Tibial nerve (tissue), 3 donors: Measurements from ENCODE around the gene FAM107B.

Experiments
- POLR2A ChIP-seq, 2 donors: fragments of 450-650 bp; IDR thresholded peaks; one replicate each; pipeline ENCODE4 v1.6.1; 2017; ENCODE audit warnings: antibody characterized with exemption in 2 of 2, mild to moderate bottlenecking in 2 of 2, moderate library complexity in 2 of 2
- TF ChIP-seq, protein P1 (sequence below), 5 experiments: fragments of 200-600 bp in 3 of 5; fragments of 450-650 bp in 2 of 5; sonication (generic) in 3 of 5; IDR thresholded peaks; one replicate each; pipeline ENCODE4 v1.5.1; 2016 to 2019; ENCODE audit warnings: antibody characterized with exemption in 5 of 5, mild to moderate bottlenecking in 3 of 5, moderate library complexity in 2 of 5

DNA sequence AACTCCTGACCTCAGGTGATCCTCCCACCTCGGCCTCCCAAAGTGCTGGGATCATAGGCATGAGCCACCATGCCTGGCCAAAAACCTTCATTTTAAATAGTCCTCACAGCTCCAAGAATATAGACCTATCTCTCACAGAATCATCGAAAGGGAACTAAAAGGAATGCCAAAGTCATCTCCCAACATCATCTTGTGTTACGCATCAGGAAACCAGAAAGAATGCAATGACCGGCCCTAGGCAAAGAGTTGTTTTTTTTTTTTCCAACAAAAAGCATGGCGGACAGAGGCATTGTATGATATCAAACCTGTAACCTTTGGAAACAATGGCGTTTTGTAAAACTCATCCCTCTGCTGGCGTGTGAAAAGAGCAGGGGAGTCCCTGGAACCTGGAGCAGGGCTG, 73.2 kb downstream of the FAM107B start:
- TF ChIP-seq, protein P1, sequence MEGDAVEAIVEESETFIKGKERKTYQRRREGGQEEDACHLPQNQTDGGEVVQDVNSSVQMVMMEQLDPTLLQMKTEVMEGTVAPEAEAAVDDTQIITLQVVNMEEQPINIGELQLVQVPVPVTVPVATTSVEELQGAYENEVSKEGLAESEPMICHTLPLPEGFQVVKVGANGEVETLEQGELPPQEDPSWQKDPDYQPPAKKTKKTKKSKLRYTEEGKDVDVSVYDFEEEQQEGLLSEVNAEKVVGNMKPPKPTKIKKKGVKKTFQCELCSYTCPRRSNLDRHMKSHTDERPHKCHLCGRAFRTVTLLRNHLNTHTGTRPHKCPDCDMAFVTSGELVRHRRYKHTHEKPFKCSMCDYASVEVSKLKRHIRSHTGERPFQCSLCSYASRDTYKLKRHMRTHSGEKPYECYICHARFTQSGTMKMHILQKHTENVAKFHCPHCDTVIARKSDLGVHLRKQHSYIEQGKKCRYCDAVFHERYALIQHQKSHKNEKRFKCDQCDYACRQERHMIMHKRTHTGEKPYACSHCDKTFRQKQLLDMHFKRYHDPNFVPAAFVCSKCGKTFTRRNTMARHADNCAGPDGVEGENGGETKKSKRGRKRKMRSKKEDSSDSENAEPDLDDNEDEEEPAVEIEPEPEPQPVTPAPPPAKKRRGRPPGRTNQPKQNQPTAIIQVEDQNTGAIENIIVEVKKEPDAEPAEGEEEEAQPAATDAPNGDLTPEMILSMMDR (IDR thresholded peaks at IDR 0.05) = no peak
- TF ChIP-seq POLR2A (IDR thresholded peaks at IDR 0.05) = no peak
